GF-D8 (cell line): ENCODE measurements around the gene FKBP1B.
A peak's percentile ranks its signal among the peaks of the same experiment; 100 is the strongest.
"Not testable (repeated sequence)": the region's sequence is repeated elsewhere in the genome, so short reads cannot be mapped to it uniquely, and the experiment has no call there.

Experiments
- DNase-seq: peaks from one replicate; lab custom pipeline; 2025; lab: John Stamatoyannopoulos, UW

Gene FKBP1B

DNA sequence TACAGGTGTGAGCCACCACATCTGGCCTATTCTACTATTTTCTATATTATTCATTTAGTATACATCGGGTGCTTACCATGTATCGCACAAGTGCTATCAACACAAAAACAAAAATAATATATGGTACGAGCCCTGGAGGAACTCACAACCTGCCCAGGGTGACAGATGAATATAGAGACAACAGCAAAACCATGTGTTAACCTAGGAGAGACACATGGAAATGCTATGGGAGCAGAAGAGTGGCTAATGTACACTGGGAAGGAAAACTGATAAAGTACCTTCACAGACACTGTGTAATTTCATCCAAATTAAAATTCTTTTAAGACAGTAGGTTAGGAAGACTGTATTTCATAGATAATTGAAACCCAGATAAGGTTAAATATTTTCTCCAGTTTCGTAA, 22.7 kb downstream of the FKBP1B start:
- no peak for DNase-seq

DNA sequence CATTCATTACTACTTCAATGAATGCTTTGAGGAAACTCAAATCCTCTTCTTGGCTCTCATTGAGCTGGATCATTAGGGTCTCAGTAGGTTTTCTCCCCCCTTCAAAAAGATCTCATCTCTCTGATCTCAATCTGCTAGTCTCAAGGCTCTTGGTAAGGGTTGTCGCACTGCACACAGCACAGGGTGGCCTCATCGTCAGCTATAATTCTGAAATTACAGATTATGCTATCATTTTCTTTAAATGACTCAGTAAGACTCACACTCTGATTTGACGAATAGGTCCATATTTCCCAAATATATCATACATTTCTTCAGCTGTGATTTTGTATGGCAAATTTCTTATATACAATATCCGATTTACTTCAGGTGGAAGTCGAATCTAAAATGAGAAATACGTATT, 24.3 kb downstream of the FKBP1B start:
- DNase-seq = no peak

DNA sequence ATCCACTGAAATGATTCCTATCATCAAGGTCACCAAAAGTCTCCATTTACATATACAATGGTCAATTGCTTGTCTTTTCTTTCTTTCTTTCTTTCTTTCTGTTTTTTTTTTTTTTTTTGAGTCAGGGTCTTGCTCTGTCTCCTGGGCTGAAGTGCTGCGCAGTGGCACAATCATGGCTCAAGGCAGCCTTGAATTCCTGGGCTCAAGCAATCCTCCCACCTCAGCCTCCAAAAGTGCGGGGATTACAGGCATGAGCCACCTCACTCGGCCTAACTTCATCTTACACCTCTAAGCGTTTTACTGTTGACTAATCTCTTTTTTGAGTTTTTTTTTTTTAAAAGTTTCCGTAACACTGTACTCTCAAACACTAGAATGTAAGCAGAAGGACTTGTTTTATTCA, 25.7 kb downstream of the FKBP1B start:
- DNase-seq = no peak

- DNase-seq = peak; percentile 96
Measured at GRCh38 chr2:24075915-24076848, 26.6 kb downstream of the FKBP1B start, which contains the start of gene SF3B6. Gene SF3B6, minus strand, starts transcription at chr2:24076326. Its CDS starts 97 bp downstream, at chr2:24076229.

- DNase-seq = peak; percentile 55
Measured at GRCh38 chr2:24076849-24077534, 27.5 kb downstream of the FKBP1B start.

DNA sequence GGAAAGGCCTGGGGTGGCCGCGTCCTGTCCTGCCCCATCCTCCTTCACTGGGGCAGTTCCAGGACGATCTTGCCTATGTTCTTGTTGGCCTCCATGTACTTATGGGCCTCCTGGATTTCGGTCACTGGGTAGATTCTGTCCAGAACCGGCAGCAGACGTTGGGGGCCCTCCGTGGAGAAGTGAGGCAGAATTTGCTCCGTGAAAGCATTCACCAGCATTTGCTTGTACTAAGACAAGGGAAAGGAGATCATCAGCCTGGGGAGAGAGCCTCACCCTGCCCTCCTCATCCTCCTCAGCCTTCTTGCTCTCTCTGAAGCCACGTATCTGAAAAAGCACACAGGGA, 28.0 kb downstream of the FKBP1B start:
- no peak for DNase-seq

GRCh38 chr2:24077879-24078278, 28.3 kb downstream of the FKBP1B start:
- no peak for DNase-seq

DNA sequence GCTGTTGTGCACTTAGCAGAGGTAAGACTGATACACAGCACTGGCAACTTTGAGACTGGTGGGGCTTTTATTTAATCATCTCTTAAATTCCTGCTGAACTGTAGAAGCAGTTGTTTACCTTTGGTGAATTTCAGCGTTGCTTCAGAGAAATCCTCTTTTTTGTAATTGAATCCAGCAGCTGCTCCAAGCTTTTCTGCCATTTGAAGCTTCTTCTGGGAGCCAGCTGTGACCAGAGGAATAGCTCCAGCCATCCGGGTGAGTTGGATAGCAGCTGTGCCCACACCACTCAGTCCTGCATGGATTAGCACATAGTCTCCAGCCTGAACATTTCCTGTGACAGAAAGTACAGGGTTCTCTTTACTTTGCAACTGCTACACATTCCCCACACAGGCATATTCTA, 31.2 kb downstream of the FKBP1B start:
- no peak for DNase-seq

DNA sequence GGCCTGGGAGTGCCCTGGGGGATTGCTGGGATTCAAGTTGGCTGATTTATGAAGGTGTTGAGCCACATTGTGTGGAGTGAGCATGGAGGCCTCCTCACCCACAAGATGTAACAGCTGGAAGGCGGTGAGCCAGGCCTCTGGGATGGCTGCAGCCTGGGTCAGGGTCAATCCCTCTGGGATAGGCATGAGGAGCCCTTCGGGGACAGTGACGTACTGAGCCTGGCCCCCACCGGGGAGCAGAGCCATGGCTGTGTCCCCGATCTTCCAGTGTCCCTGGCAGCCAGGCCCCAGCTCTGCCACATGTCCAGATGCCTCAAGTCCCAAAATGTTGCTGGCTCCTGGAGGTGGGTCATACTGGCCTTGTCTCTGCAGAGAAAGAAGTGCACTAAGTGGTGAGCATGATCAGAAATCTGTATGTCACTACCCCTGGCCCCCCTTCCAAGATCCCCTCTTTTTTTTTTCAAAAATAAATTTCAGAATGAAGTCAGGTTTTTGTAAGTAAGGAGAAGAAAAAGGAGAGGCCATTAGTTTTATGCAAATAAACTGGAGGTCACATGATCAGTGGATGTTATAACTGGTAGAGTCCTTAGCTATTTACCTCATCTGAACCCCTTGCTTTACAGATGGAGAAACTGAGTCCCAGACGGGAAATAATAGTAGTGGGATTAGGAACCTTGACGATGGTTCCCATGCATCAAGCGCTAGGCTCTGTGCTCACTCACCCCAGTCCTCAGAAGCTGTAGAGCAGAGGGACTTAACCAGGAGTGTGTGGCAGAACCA, 33.4 kb downstream of the FKBP1B start:
- no peak for DNase-seq

DNA sequence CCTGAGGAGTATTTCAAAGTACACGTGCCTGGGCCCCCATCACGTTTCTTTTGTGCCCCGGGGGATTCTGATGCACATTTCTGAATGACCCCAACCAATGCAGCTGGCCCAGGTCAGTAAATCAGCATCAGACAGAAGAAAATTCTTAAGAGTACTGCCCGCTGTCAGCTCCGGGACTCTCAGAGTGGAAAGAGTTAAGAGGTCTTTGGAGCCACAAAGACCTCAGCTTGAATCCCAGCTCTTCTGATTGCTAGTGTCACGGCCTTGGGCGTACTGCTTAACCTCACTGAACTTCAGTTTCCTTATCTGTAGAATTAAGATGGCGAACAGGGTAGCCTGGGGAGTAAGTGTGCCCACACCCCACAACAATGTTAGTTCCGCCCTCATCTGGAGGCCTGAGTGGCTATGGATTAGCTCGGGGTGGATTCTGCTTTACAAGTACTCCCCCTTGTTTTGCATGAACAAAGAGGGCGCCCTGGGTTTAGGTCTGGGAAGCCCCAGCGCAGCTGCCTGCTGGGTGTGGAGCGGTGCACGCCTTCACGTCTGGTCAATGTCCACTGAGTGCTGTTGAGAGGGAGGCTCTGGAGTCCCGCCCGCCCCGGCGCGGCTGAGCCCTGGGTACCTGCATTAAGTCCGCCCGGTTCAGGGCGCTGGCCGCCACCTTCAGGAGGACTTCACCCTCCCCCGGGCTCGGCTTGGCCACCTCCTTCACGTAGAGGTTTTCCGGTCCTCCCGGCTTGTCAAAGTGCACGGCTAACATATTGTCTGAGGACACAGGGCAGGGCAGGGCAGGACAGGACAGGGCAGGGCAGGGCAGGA, 34.2 kb downstream of the FKBP1B start:
- DNase-seq = no peak

- DNase-seq = no peak
Measured at GRCh38 chr2:24084386-24085199, 35.1 kb downstream of the FKBP1B start, which contains the start of gene TP53I3. Gene TP53I3, minus strand, starts transcription at chr2:24084834. Its CDS starts 508 bp downstream, at chr2:24084326.

- DNase-seq = no peak
Measured at GRCh38 chr2:24085200-24085489, 35.6 kb downstream of the FKBP1B start.

GRCh38 chr2:24086241-24086640, 36.7 kb downstream of the FKBP1B start:
- no peak for DNase-seq

DNA sequence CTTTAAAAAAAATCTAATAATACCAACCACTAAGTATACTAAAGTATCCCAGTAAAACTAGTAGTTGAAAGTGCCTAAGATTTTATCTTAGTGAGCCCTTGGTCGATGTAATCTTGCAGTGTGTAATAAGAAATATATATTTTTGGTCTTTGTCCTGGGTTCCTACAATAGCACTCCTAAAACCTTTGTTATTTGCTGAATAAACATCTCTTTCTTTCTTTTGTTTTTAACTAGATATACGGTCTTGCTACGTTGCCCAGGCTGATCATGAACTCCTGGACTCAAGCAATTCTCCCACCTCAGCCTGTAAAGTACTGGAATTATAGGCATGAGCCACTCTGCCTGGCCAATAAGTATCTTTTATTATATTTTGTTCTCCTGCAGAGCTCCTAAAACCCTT, 37.5 kb downstream of the FKBP1B start:
- no peak for DNase-seq

DNA sequence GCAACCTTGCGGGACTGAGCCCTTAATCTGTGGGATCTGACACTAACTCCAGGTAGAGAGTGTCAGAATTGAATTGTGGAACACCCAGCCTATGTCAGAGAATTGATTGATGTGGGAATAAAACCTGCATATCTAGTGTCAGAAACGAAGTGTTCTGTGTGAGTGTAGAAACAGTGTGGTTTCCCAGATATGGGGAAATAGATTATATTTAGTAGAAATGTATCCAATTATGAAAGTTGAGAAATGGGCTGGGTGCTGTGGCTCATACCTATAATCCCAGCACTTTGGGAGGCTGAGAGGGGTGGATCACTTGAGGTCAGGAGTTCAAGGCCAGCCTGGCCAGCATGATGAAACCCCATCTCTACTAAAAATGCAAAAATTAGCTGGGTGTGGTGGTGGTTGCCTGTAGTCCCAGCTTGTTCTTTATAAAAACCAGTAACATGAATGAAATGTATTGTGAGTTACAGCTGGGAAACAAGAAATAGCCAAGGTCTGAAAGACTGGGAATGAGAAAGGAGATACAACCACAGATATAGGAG, 39.3 kb downstream of the FKBP1B start:
- no peak for DNase-seq

DNA sequence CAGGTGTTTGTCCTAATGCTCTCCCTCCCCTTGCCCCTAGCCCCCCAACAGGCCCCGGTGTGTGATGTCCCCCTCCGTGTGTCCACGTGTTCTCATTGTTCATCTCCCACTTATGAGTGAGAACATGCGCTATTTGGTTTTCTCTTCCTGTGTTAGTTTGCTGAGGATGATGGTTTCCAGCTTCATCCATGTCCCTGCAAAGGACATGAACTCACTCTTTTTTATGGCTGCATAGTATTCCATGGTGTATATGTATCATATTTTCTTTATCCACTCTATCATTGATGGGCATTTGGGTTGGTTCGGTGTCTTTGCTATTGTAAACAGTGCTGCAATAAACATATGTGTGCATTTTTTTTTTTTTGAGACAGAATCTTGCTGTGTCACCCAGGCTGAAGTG, 43.7 kb downstream of the FKBP1B start:
- DNase-seq = not testable (repeated sequence)

DNA sequence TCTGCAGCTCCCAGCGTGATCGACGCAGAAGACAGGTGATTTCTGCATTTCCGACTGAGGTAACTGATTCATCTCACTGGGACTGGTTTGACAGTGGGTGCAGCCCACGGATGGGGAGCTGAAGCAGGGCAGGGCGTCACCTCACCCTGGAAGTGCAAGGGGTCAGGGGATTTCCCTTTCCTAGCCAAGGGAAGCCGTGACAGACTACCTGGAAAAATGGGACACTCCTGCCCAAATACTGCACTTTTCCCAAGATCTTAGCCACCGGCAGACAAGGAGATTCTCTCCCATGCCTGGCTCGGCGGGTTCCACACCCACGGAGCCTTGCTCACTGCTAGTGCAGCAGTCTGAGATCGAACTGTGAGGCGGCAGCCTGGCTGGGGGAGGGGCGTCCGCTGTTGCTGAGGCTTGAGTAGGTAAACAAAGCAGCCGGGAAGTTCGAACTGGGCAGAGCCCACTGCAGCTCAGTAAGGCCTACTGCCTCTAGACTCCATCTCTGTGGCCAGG, 45.7 kb downstream of the FKBP1B start:
- not testable (repeated sequence) for DNase-seq

DNA sequence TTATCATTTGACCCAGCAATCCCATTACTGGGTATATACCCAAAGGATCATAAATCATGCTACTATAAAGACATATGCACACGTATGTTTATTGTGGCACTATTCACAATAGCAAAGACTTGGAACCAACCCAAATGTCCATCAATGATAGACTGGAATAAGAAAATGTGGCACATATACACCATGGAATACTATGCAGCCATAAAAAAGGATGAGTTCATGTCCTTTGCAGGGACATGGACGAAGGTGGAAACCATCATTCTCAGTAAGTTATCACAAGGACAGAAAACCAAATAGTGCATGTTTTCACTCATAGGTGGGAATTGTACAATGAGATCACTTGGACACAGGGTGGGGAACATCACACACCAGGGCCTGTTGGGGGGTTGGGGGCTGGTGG, 51.2 kb downstream of the FKBP1B start:
- DNase-seq = not testable (repeated sequence)

DNA sequence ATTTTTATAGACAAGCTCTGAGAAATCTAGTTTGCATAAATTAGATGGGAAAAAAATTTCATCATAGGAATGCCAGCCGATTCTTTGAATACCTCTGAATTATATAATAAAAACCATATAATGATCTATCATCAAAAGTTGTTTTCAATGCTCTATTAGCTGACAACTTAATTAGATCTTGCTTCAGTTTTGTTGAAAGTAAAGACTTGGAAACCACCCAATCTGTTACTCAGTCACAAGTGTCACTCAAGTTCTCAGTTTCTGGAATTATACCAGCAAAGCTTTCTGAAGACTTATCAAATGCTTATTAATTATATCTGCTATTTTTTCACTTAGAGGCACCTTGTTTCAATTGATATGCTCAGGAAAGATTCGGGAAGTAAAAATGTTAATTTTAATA, 52.5 kb downstream of the FKBP1B start:
- DNase-seq = no peak

GRCh38 chr2:24102677-24103076, 53.1 kb downstream of the FKBP1B start:
- DNase-seq = no peak
